Liver (tissue), 9 donors: ENCODE data around the gene MISP. TPM values are rescaled to one million over a fixed set of nuclear protein-coding genes. Genes with fewer than 3 reads are reported as not detected.
"Not testable (repeated sequence)": the region's sequence is repeated elsewhere in the genome, so short reads cannot be mapped to it uniquely, and the experiment has no call there.

Source experiments
- DNase-seq: peaks from one replicate; pipeline ENCODE4 v3.0.0-alpha.2; 2017; ENCODE audit warnings: low spot score
- H3K27ac ChIP-seq, 2 donors: one replicate each; pipeline ENCODE4 v1.7.0; 2013; ENCODE audit warnings: inconsistent platforms in 2 of 2, low read length in 2 of 2, control low read depth in 1 of 2, low read depth in 1 of 2, mild to moderate bottlenecking in 1 of 2
- H3K27me3 ChIP-seq, 4 donors: one replicate each; pipeline versions ENCODE4 v1.6.1 to v1.7.0; 2013; ENCODE audit warnings: low read length in 3 of 4, inconsistent platforms in 1 of 4, mild to moderate bottlenecking in 1 of 4, moderate library complexity in 1 of 4; ENCODE audit not compliant: control insufficient read depth in 4 of 4, insufficient read depth in 4 of 4
- H3K36me3 ChIP-seq, 4 donors: one replicate each; pipeline versions ENCODE4 v1.6.1 to v1.7.0; 2013; ENCODE audit warnings: low read length in 3 of 4, mild to moderate bottlenecking in 3 of 4, low read depth in 1 of 4, moderate library complexity in 1 of 4; ENCODE audit not compliant: control insufficient read depth in 4 of 4, insufficient read depth in 3 of 4
- H3K4me1 ChIP-seq, 4 donors: one replicate each; pipeline versions ENCODE4 v1.6.1 to v1.7.0; 2013; ENCODE audit warnings: low read length in 3 of 4, mild to moderate bottlenecking in 3 of 4, moderate library complexity in 1 of 4; ENCODE audit not compliant: control insufficient read depth in 4 of 4, insufficient read depth in 4 of 4
- H3K4me3 ChIP-seq, 3 donors: one replicate each; pipeline versions ENCODE4 v1.6.1 to v1.7.0; 2013; ENCODE audit warnings: low read length in 3 of 3, control low read depth in 1 of 3, low read depth in 1 of 3, mild to moderate bottlenecking in 1 of 3
- H3K9ac ChIP-seq, 2 donors: one replicate each; pipeline ENCODE4 v1.7.0; 2013; ENCODE audit warnings: low read length in 2 of 2, mild to moderate bottlenecking in 2 of 2, moderate library complexity in 2 of 2, control low read depth in 1 of 2, low read depth in 1 of 2
- H3K9me3 ChIP-seq, 4 donors: one replicate each; pipeline versions ENCODE4 v1.6.1 to v1.7.0; 2013; ENCODE audit warnings: low read length in 3 of 4; ENCODE audit not compliant: control insufficient read depth in 4 of 4
- ATF3 ChIP-seq: IDR thresholded peaks from 2 replicates; pipeline ENCODE4 v1.6.1; 2016; ENCODE audit warnings: antibody characterized with exemption
- CTCF ChIP-seq: fragments of 150-350 bp; IDR thresholded peaks from 2 replicates; pipeline ENCODE4 v1.5.1; 2017; ENCODE audit warnings: improper control_type of control experiment, low read depth, low read length; ENCODE audit not compliant: missing input control
- EGR1 ChIP-seq, 2 donors: IDR thresholded peaks; 2 replicates each; pipeline ENCODE4 v1.6.1; 2016 to 2018; ENCODE audit warnings: antibody characterized with exemption in 2 of 2, low read depth in 2 of 2
- FOXA1 ChIP-seq: IDR thresholded peaks from 2 replicates; pipeline ENCODE4 v1.6.1; 2016; ENCODE audit warnings: antibody characterized with exemption
- FOXA2 ChIP-seq: IDR thresholded peaks from 2 replicates; pipeline ENCODE4 v1.6.1; 2016; ENCODE audit warnings: antibody characterized with exemption
- GABPA ChIP-seq, 2 donors: IDR thresholded peaks in 1 of 2; conservative IDR thresholded peaks in 1 of 2; 2 replicates each; pipeline ENCODE4 v1.6.1; 2016; ENCODE audit warnings: antibody characterized with exemption in 2 of 2, mild to moderate bottlenecking in 1 of 2, moderate library complexity in 1 of 2
- HNF4A ChIP-seq, 2 donors: conservative IDR thresholded peaks; 2 replicates each; pipeline ENCODE4 v1.6.1; 2016; ENCODE audit warnings: antibody characterized with exemption in 2 of 2, mild to moderate bottlenecking in 2 of 2
- HNF4G ChIP-seq: IDR thresholded peaks from 2 replicates; pipeline ENCODE4 v1.6.1; 2016; ENCODE audit warnings: antibody characterized with exemption
- JUND ChIP-seq, 2 donors: IDR thresholded peaks; 2 replicates each; pipeline ENCODE4 v1.6.1; 2016; ENCODE audit warnings: antibody characterized with exemption in 2 of 2
- MAX ChIP-seq: IDR thresholded peaks from 2 replicates; pipeline ENCODE4 v1.6.1; 2016; ENCODE audit warnings: antibody characterized with exemption
- NR2F2 ChIP-seq: IDR thresholded peaks from 2 replicates; pipeline ENCODE4 v1.6.1; 2016; ENCODE audit warnings: antibody characterized with exemption
- RAD21 ChIP-seq, 2 donors: IDR thresholded peaks; 2 replicates each; pipeline ENCODE4 v1.6.1; 2016; ENCODE audit warnings: antibody characterized with exemption in 2 of 2, mild to moderate bottlenecking in 2 of 2
- REST ChIP-seq: IDR thresholded peaks from 2 replicates; pipeline ENCODE4 v1.6.1; 2016; ENCODE audit warnings: antibody characterized with exemption, mild to moderate bottlenecking
- RXRA ChIP-seq, 2 donors: IDR thresholded peaks; 2 replicates each; pipeline ENCODE4 v1.6.1; 2017 to 2018; ENCODE audit warnings: antibody characterized with exemption in 2 of 2, mild to moderate bottlenecking in 1 of 2
- SP1 ChIP-seq: IDR thresholded peaks from 2 replicates; pipeline ENCODE4 v1.6.1; 2018; ENCODE audit warnings: antibody characterized with exemption, mild to moderate bottlenecking
- TAF1 ChIP-seq: conservative IDR thresholded peaks from 2 replicates; pipeline ENCODE4 v1.6.1; 2016; ENCODE audit warnings: antibody characterized with exemption, mild to moderate bottlenecking
- YY1 ChIP-seq: IDR thresholded peaks from 2 replicates; pipeline ENCODE4 v1.6.1; 2016; ENCODE audit warnings: antibody characterized with exemption, mild to moderate bottlenecking
- ZBTB33 ChIP-seq: IDR thresholded peaks from 2 replicates; pipeline ENCODE4 v1.6.1; 2016; ENCODE audit warnings: antibody characterized with exemption
- WGBS: extraction: QIAGEN DNeasy Blood & Tissue Kit; methylation state at CpG from one replicate; pipeline ENCODE4 v1.1.7; 2013; 5-methylcytosine and 5-hydroxymethylcytosine counted together
- polyA plus RNA-seq, 2 donors: library from polyadenylated mRNA; stranded (reverse) in 1 of 2; unstranded in 1 of 2; fragments of 200-250 nt in 1 of 2; fragments of >200 nt in 1 of 2; fragmentation: Nextera tagmentation in 1 of 2; extraction: Ambion mirVana in 1 of 2; gene quantifications; one replicate each; pipeline versions ENCODE4 v1.2.1 to v1.2.3, GENCODE V29; 2013 to 2015
- total RNA-seq, 2 donors: library from RNA; depleted of rRNA; stranded (reverse); fragments of >200 nt; gene quantifications; one replicate each; pipeline ENCODE4 v1.2.3, GENCODE V29; 2014
- donor health status: healthy.
- donor health status: healthy.
- donor health status: healthy.
- donor health status: healthy.
- donor health status: healthy.

Gene MISP
- under 1 TPM in 1 of 2 donors, not detected in 1; 0.08 TPM for total RNA-seq
- under 1 TPM in 1 of 2 donors, not detected in 1; 0.05 TPM for polyA plus RNA-seq

GRCh38 chr19:750640-751423, at the start of gene MISP:
Gene MISP, plus strand, starts transcription at chr19:751112. Its CDS starts 5,835 bp downstream, at chr19:756947.
- Histone ChIP-seq H3K9ac (no peak within 1 kb of the TSS), H3K27ac (no peak within 1 kb of the TSS)

GRCh38 chr19:702847-703246, 48.1 kb upstream of the MISP start:
- H3K4me1 ChIP-seq, H3K27me3 ChIP-seq, H3K27ac ChIP-seq, H3K9me3 ChIP-seq, H3K9ac ChIP-seq, H3K36me3 ChIP-seq, DNase-seq, H3K4me3 ChIP-seq: not testable (repeated sequence)
- 74% methylated on average over 6 of the region's 6 CpGs for WGBS

More at GRCh38 chr19:750640-751423, at the start of gene MISP:
- peaks cover 0 to 2% (median 0%) of the 10 kb centered on the region in 4 donors for H3K9me3 ChIP-seq
- 71% methylated on average over 31 of the region's 31 CpGs for WGBS
- no peaks in the 10 kb centered on the region for H3K27me3 ChIP-seq
- TF ChIP-seq YY1 (no peak), TAF1 (no peak), NR2F2 (no peak), GABPA (IDR thresholded peaks at IDR 0.05 in 1 of 2, conservative IDR thresholded peaks at IDR 0.05 in 1 of 2) (no peak), RAD21 (IDR thresholded peaks at IDR 0.05) (no peak), FOXA1 (no peak), HNF4G (no peak), HNF4A (conservative IDR thresholded peaks at IDR 0.05) (no peak), MAX (no peak), FOXA2 (no peak), RXRA (IDR thresholded peaks at IDR 0.05) (no peak), ZBTB33 (no peak), CTCF (no peak), EGR1 (IDR thresholded peaks at IDR 0.05; ENCODE audit: low read depth in 2 of 2) (no peak), SP1 (no peak), ATF3 (no peak), REST (no peak), JUND (IDR thresholded peaks at IDR 0.05) (no peak)
- H3K4me1 ChIP-seq, result no peaks in the 10 kb centered on the region
- H3K36me3 ChIP-seq, result no peaks in the 10 kb centered on the region
- DNase-seq, result no peak
- no peak within 1 kb of the TSS for H3K4me3 ChIP-seq
